DOHH2 (cell line): ENCODE data around the gene GATB.

Experiments used
- CTCF ChIP-seq: fragments of 200-600 bp; sonication (generic); IDR thresholded peaks from one replicate; pipeline ENCODE4 v1.5.1; 2014; ENCODE audit warnings: antibody characterized with exemption, mild to moderate bottlenecking, low read depth, low read length; ENCODE audit not compliant: poor library complexity, severe bottlenecking
- EZH2phosphoT487 ChIP-seq: fragments of 200-600 bp; sonication (generic); IDR thresholded peaks from 2 replicates; pipeline ENCODE4 v1.6.1; 2017; ENCODE audit warnings: borderline replicate concordance, mild to moderate bottlenecking, antibody characterized with exemption, low read length, moderate library complexity, mixed read lengths

- TF ChIP-seq CTCF (no peak), EZH2phosphoT487 (no peak)
These were observed 24.4 kb downstream of the GATB start for GRCh38 chr4:151736361-151736760.
